ENCODE measurements around the gene HOOK2. TPM values are rescaled to one million over a fixed set of nuclear protein-coding genes. Genes with fewer than 3 reads are reported as not detected.
"Not testable (repeated sequence)": the region's sequence is repeated elsewhere in the genome, so short reads cannot be mapped to it uniquely, and the experiment has no call there.

HOOK2 gene, protein sequence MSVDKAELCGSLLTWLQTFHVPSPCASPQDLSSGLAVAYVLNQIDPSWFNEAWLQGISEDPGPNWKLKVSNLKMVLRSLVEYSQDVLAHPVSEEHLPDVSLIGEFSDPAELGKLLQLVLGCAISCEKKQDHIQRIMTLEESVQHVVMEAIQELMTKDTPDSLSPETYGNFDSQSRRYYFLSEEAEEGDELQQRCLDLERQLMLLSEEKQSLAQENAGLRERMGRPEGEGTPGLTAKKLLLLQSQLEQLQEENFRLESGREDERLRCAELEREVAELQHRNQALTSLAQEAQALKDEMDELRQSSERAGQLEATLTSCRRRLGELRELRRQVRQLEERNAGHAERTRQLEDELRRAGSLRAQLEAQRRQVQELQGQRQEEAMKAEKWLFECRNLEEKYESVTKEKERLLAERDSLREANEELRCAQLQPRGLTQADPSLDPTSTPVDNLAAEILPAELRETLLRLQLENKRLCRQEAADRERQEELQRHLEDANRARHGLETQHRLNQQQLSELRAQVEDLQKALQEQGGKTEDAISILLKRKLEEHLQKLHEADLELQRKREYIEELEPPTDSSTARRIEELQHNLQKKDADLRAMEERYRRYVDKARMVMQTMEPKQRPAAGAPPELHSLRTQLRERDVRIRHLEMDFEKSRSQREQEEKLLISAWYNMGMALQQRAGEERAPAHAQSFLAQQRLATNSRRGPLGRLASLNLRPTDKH
- 100 to 1,000 TPM in 2 of 4 donors, 10 to 100 TPM in 2; 55.1 to 227 (median 83.6) TPM for total RNA-seq

DNA sequence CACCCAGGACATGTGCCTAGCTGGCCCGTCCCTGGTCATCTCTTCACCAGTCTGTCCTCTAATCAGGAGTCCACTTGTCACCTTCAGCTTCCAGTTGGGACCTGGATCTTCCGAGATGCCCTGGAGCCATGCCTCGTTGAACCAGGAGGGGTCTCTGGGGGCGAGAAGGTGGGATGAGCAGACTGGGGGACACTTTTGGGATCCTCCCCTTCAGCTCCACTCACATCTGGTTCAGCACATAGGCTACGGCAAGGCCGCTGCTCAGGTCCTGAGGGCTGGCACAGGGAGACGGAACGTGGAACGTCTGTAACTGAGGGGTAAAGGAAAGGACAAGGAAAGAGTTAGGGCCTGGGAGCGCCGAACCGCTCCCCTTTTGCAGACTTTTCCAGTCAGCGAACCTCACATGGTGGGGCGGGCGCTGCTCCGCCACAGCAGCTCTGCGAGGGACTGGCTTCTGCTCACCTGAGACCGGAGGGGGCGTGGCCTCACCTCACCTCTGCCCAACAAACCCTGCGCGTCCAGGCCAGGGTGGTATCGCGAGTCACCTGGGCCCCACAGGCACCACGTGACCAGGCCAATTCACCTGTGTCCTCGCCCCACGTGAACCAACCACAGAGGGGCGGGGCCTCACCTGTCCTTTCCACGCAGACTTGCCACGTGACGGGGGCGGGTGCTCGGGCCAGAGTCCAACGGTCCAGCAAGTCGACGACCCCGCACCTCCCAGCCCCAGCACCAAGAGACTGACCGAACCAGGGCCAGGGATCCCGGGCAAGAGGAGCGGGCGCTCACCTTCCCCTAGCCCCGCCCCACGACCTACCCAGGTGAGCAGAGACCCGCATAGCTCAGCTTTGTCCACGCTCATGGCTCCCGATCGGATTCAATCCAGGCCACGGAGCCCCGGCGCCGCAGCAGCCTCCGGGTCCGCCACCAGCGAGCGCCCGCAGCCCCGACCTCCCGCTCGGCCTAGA is at the start of gene HOOK2:
TSS of gene HOOK2 (minus strand) at position 965 of the 968 bp plus-strand sequence. CDS start at position 862, 103 bp downstream.
- Histone ChIP-seq H3K4me1 (peaks cover 49% of the 10 kb centered on the region), H3K27me3 (no peaks in the 10 kb centered on the region)

DNA sequence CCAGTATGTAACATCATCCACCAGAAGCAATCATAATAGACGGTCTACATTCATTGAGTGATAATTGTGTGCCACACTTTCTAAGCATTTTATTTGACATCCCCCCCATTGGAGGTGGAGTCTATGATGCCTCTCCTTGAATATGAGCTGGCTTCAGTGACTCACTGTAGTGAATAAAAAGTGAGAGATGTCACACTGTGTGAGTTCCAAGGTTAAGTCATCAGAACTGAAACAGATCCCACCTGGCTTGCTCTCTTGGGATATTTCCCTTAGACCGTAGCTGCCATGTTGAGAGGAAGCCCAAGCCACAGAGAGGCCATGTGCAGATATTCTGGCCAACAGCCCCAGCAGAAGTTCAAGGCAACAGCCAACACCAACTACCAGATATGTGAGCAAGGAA is 46.4 kb upstream of the HOOK2 start:
- WGBS = 95% methylated on average over 2 of the region's 2 CpGs
- no peaks in the 10 kb centered on the region for H3K36me3 ChIP-seq
- no peak for DNase-seq (ENCODE audit: low spot score in 2 of 2)
- H3K4me1 ChIP-seq = peaks cover 8% of the 10 kb centered on the region
- TF ChIP-seq POLR2A (IDR thresholded peaks at IDR 0.05) (no peak), POLR2AphosphoS5 (IDR thresholded peaks at IDR 0.05) (no peak), EP300 (IDR thresholded peaks at IDR 0.05) (no peak)
- TF ChIP-seq, protein P1, sequence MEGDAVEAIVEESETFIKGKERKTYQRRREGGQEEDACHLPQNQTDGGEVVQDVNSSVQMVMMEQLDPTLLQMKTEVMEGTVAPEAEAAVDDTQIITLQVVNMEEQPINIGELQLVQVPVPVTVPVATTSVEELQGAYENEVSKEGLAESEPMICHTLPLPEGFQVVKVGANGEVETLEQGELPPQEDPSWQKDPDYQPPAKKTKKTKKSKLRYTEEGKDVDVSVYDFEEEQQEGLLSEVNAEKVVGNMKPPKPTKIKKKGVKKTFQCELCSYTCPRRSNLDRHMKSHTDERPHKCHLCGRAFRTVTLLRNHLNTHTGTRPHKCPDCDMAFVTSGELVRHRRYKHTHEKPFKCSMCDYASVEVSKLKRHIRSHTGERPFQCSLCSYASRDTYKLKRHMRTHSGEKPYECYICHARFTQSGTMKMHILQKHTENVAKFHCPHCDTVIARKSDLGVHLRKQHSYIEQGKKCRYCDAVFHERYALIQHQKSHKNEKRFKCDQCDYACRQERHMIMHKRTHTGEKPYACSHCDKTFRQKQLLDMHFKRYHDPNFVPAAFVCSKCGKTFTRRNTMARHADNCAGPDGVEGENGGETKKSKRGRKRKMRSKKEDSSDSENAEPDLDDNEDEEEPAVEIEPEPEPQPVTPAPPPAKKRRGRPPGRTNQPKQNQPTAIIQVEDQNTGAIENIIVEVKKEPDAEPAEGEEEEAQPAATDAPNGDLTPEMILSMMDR (IDR thresholded peaks at IDR 0.05) = no peak
- no peak overlapping the region for H3K4me3 ChIP-seq
- peaks cover 32% of the 10 kb centered on the region for H3K27me3 ChIP-seq
- H3K27ac ChIP-seq = no peak overlapping the region
- H3K9me3 ChIP-seq = no peaks in the 10 kb centered on the region

More for the DNA sequence above, at the start of gene HOOK2:
- Histone ChIP-seq H3K9me3 (no peaks in the 10 kb centered on the region), H3K36me3 (peaks cover 15% of the 10 kb centered on the region), H3K4me3 (peak within 1 kb of the TSS; percentile 70), H3K27ac (peak within 1 kb of the TSS; percentile 92)
- WGBS = 18% methylated on average over 33 of the region's 58 CpGs
- peak; percentile 92 to 93 for DNase-seq (ENCODE audit: low spot score in 2 of 2)
- TF ChIP-seq POLR2A (IDR thresholded peaks at IDR 0.05) = no peak

GRCh38 chr19:12817810-12818209 is 42.5 kb upstream of the HOOK2 start:
- H3K36me3 ChIP-seq = peaks cover 16% of the 10 kb centered on the region
- 94% methylated on average over 11 of the region's 11 CpGs for WGBS
- H3K4me1 ChIP-seq; H3K27me3 ChIP-seq; DNase-seq (ENCODE audit: low spot score in 2 of 2); H3K9me3 ChIP-seq; H3K27ac ChIP-seq; H3K4me3 ChIP-seq: not testable (repeated sequence)

- H3K4me3 ChIP-seq; H3K27me3 ChIP-seq; H3K9me3 ChIP-seq; DNase-seq (ENCODE audit: low spot score in 2 of 2); H3K4me1 ChIP-seq; H3K27ac ChIP-seq: not testable (repeated sequence)
- peaks cover 16% of the 10 kb centered on the region for H3K36me3 ChIP-seq
- WGBS = 91% methylated on average over 6 of the region's 6 CpGs
Measured at GRCh38 chr19:12817188-12817587, 41.8 kb upstream of the HOOK2 start.

- H3K9me3 ChIP-seq = no peaks in the 10 kb centered on the region
- H3K4me1 ChIP-seq = no peaks in the 10 kb centered on the region
- H3K36me3 ChIP-seq = peaks cover 26% of the 10 kb centered on the region
- no peak overlapping the region for H3K27ac ChIP-seq
- TF ChIP-seq, protein P1 (IDR thresholded peaks at IDR 0.05) = no peak
- TF ChIP-seq EP300 (IDR thresholded peaks at IDR 0.05) = no peak
- no peak for TF ChIP-seq POLR2AphosphoS5 (IDR thresholded peaks at IDR 0.05)
- no peak for TF ChIP-seq POLR2A (IDR thresholded peaks at IDR 0.05)
- H3K4me3 ChIP-seq = no peak overlapping the region
- WGBS = 97% methylated on average over 7 of the region's 7 CpGs
- no peak for DNase-seq (ENCODE audit: low spot score in 2 of 2)
- no peaks in the 10 kb centered on the region for H3K27me3 ChIP-seq
Measured at GRCh38 chr19:12815088-12815487, 39.7 kb upstream of the HOOK2 start.

DNA sequence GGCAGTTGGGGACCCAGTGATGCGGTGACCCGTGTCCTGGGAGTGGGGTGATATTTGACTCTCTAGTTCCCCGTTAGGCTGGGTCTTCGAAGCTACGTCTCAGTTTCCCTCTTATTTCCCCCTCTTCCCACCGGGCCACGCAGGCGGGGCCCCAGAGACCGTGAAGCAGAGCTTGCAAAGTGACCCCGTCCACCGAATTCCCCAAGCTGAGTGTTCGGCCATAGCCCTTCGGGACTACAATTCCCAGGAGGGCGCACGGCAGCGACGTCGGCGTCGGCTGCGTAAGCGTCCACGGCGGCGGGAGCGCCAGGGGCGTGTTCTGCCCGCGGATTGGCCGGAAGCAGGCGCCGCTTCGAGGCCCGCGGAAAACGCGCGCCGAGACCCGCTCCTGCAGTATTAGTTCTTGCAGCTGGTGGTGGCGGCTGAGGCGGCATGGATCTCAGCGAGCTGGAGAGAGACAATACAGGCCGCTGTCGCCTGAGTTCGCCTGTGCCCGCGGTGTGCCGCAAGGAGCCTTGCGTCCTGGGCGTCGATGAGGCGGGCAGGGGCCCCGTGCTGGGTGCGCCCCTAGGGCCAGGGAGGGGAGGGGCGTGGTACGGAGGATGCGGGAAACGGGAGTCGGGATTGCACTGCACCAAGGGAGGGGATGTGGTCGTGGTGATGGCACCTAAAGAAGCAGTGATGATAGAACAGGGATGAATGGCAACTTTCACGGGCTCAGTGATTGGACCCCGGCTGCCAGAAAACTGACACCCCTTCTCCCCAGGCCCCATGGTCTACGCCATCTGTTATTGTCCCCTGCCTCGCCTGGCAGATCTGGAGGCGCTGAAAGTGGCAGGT is 31.1 kb upstream of the HOOK2 start, which contains the start of gene RNASEH2A:
TSS of gene RNASEH2A (plus strand) at position 343 of the 840 bp plus-strand sequence. CDS start at position 433, 90 bp downstream.
- no peaks in the 10 kb centered on the region for H3K27me3 ChIP-seq
- peak; percentile 87 to 92 for DNase-seq (ENCODE audit: low spot score in 2 of 2)
- H3K36me3 ChIP-seq = peaks cover 14% of the 10 kb centered on the region
- H3K4me1 ChIP-seq = peaks cover 28% of the 10 kb centered on the region
- H3K4me3 ChIP-seq = peak within 1 kb of the TSS; percentile 58
- TF ChIP-seq POLR2AphosphoS5 (IDR thresholded peaks at IDR 0.05) (peak in 1 of 3 donors; percentile 53), EP300 (IDR thresholded peaks at IDR 0.05) (no peak), POLR2A (IDR thresholded peaks at IDR 0.05) (no peak)
- TF ChIP-seq, protein P1 (IDR thresholded peaks at IDR 0.05) = no peak
- no peaks in the 10 kb centered on the region for H3K9me3 ChIP-seq
- H3K27ac ChIP-seq = no peak within 1 kb of the TSS
- WGBS = 19% methylated on average over 12 of the region's 66 CpGs

All from suprapubic skin (tissue), 4 donors.